Right lobe of liver (tissue), 6 donors: ENCODE data around the gene FXYD7. TPM values are rescaled to one million over a fixed set of nuclear protein-coding genes. Genes with fewer than 3 reads are reported as not detected.

ENCODE experiments used
- ATAC-seq, 4 donors: fragments of 200-7000 bp; cut with Tn5 transposase; one replicate each; pipeline ENCODE4 v1.9.1; 2020; ENCODE audit warnings: mild to moderate bottlenecking in 4 of 4, moderate library complexity in 4 of 4
- DNase-seq, 3 donors: peaks; one replicate each; pipeline ENCODE4 v3.0.0-alpha.2; 2020
- H3K27ac ChIP-seq, 3 donors: fragments of 200-600 bp; one replicate each; pipeline ENCODE4 v1.8.0; 2022
- H3K27me3 ChIP-seq, 2 donors: fragments of 200-600 bp; one replicate each; pipeline ENCODE4 v1.8.0; 2022
- H3K36me3 ChIP-seq, 4 donors: fragments of 200-600 bp; sonication (generic) in 1 of 4; one replicate each; pipeline versions ENCODE4 v1.5.1 to v1.8.0; 2017 to 2022; ENCODE audit warnings: control low read depth in 1 of 4
- H3K4me1 ChIP-seq, 4 donors: fragments of 200-600 bp; sonication (generic) in 1 of 4; one replicate each; pipeline versions ENCODE4 v1.5.1 to v1.8.0; 2017 to 2022; ENCODE audit warnings: control low read depth in 1 of 4
- H3K4me3 ChIP-seq, 3 donors: fragments of 200-600 bp; one replicate each; pipeline ENCODE4 v1.8.0; 2022
- H3K9me3 ChIP-seq, 4 donors: fragments of 200-600 bp; sonication (generic) in 1 of 4; one replicate each; pipeline versions ENCODE4 v1.5.1 to v1.8.0; 2017 to 2022; ENCODE audit warnings: control low read depth in 1 of 4
- POLR2A ChIP-seq: fragments of 450-650 bp; IDR thresholded peaks from one replicate; pipeline ENCODE4 v1.6.1; 2017; ENCODE audit warnings: antibody characterized with exemption, mild to moderate bottlenecking
- WGBS: methylation state at CpG from one replicate; pipeline ENCODE4 v1.1.6; 2018; ENCODE audit warnings: low coverage, low lambda C conversion rate; ENCODE audit not compliant: insufficient coverage; ENCODE audit errors: missing lambda C conversion rate; 5-methylcytosine and 5-hydroxymethylcytosine counted together
- intact Hi-C, 2 donors: fragments of 100-400 bp; cut with DNase I; formaldehyde crosslinking; loops; one replicate each; pipeline versions ENCODE4 v1.11.2 to v1.14.1; 2022
- total RNA-seq, 6 experiments: library from RNA; depleted of rRNA in 2 of 6; stranded (reverse); fragments of >200 nt in 2 of 6; fragmentation: NEBNext Ultra II Directional in 3 of 6; extraction: Animal tissue kit (Norgen Biotek cat#: 25700) in 3 of 6; gene quantifications; one replicate each; pipeline versions ENCODE4 v1.1.0 to v1.2.4, GENCODE V29; 2016 to 2023
- TF ChIP-seq, protein P1 (sequence below), 4 donors: fragments of 200-600 bp in 3 of 4; fragments of 450-650 bp in 1 of 4; IDR thresholded peaks; one replicate each; pipeline versions ENCODE4 v1.5.1 to v1.8.0; 2016 to 2022; ENCODE audit warnings: antibody characterized with exemption in 4 of 4, mild to moderate bottlenecking in 2 of 4
- donor health status: DM: no; HTN: yes; CAD: no.
- donor health status: DM: no; HTN: no; CAD: no.
- donor health status: DM: no; HTN: no; CAD: no.
- donor health status: DM: no; HTN: yes; CAD: no.
- donor health status: DM: no; HTN: yes; CAD: no.

The FXYD7 gene
- total RNA-seq, 6 experiments from 2014 or later, result 0.49 TPM; not detected in 5

DNA sequence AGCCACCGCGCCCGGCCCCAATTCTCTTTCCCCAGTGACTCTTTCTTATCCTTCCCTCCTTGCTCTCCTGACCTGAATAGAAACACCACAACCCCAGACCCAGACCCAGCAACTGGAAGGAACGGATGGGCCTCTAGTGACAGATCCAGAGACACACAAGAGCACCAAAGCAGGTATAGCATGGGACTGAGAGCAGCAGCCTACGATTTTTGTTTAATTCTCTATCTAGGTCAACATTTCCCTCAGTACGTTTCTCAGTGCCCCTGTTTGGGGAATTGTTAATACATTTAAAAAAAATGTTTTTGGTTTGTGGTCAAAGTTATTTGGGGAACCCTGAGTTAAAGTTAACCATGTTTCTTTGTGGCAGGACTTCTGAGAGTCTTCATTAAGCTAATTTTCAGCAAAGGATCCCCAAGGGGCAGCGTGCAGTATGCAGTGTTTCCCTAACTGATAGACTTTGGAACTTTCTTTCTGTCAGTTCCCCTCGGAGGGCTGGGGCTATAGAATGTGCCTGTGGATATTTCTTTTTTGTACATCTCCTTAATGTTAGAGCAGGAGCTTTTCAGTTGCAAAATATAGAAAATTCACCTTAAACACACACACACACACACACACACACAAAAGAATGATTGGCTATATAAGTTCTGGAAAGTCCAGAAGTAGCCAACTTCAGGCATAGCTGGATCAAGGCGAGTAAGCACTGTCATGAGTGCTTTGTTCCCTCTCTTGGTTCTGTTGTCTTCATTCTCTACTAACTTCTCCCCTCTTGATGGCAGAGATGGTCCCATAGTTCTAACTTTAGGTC is 17.8 kb downstream of the FXYD7 start:
- TF ChIP-seq, protein P1, sequence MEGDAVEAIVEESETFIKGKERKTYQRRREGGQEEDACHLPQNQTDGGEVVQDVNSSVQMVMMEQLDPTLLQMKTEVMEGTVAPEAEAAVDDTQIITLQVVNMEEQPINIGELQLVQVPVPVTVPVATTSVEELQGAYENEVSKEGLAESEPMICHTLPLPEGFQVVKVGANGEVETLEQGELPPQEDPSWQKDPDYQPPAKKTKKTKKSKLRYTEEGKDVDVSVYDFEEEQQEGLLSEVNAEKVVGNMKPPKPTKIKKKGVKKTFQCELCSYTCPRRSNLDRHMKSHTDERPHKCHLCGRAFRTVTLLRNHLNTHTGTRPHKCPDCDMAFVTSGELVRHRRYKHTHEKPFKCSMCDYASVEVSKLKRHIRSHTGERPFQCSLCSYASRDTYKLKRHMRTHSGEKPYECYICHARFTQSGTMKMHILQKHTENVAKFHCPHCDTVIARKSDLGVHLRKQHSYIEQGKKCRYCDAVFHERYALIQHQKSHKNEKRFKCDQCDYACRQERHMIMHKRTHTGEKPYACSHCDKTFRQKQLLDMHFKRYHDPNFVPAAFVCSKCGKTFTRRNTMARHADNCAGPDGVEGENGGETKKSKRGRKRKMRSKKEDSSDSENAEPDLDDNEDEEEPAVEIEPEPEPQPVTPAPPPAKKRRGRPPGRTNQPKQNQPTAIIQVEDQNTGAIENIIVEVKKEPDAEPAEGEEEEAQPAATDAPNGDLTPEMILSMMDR (IDR thresholded peaks at IDR 0.05), result no peak
- no peak for TF ChIP-seq POLR2A
- Histone ChIP-seq H3K4me1 (peaks cover 0 to 3% (median 0%) of the 10 kb centered on the region in 4 donors), H3K4me3 (no peak overlapping the region), H3K27me3 (no peaks in the 10 kb centered on the region), H3K9me3 (no peaks in the 10 kb centered on the region), H3K27ac (no peak overlapping the region), H3K36me3 (no peaks in the 10 kb centered on the region)
- ATAC-seq (no peak), DNase-seq (no peak)
- WGBS, result 98% methylated on average over 5 of the region's 9 CpGs
- intact Hi-C loops, result no loop called here

- Histone ChIP-seq H3K27me3 (no peaks in the 10 kb centered on the region), H3K36me3 (no peaks in the 10 kb centered on the region), H3K4me3 (no peak overlapping the region), H3K9me3 (no peaks in the 10 kb centered on the region), H3K27ac (no peak overlapping the region), H3K4me1 (peaks cover 0 to 3% (median 0%) of the 10 kb centered on the region in 4 donors)
- no peak for ATAC-seq
- DNase-seq, result no peak
- TF ChIP-seq, protein P1 (IDR thresholded peaks at IDR 0.05), result no peak
- TF ChIP-seq POLR2A, result no peak
- intact Hi-C loops, result no loop called here
- 75% methylated on average over 1 of the region's 2 CpGs for WGBS
Measured at GRCh38 chr19:35161434-35161743, 18.3 kb downstream of the FXYD7 start.

DNA sequence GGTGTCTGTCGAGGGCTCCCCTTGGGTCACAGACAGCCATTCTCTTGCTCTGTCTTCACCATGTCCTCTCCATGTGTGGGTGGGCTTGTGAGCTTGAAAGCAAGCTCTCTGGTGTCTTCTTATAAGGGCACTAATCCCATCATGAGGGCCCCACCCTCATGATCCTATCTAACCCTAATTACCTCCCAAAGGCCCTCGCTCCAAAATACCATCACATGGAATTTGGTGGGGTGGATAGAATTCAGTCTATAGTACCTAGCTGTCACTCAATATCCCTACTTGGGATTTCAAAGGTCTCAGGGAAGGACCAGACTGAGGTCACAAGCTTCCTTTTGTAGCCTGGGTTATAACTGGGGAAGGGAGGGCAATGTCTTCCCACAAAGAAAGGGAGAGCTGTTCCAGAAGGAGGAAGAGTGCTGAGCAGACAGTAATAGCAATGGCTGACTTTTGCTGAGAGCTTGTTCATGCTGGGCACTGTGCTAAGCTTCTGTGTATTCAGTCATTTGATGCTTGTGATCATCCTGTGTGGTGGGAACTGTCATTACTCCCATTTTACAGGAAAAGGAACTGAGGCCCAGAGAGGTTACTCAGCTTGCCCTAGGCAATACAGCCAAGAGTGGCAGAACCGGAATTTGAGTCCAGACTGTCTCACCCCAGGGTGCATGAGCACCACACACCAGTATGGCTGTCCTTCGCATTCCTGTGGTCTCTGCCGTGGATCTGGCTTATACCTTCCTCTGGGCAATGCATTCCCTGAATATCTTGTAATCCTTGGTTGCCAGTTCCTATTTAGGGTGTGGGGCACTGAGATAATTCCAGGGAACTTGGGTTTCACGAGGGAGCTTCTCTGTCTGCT is 19.6 kb downstream of the FXYD7 start:
- no peak for TF ChIP-seq POLR2A
- TF ChIP-seq, protein P1 (IDR thresholded peaks at IDR 0.05), result no peak
- Histone ChIP-seq H3K4me1 (peaks cover 0 to 3% (median 0%) of the 10 kb centered on the region in 4 donors), H3K9me3 (no peaks in the 10 kb centered on the region), H3K36me3 (no peaks in the 10 kb centered on the region), H3K27ac (no peak overlapping the region), H3K4me3 (no peak overlapping the region), H3K27me3 (no peaks in the 10 kb centered on the region)
- ATAC-seq (no peak), DNase-seq (no peak)
- WGBS, result 96% methylated on average over 5 of the region's 6 CpGs
- intact Hi-C loops, result no loop called here

- WGBS, result 89% methylated on average over 1 of the region's 2 CpGs
- no peaks in the 10 kb centered on the region for H3K27me3 ChIP-seq
- DNase-seq (no peak), ATAC-seq (no peak)
- TF ChIP-seq, protein P1 (IDR thresholded peaks at IDR 0.05), result no peak
- no peak for TF ChIP-seq POLR2A
- intact Hi-C loops, result no loop called here
- H3K9me3 ChIP-seq, result no peaks in the 10 kb centered on the region
- H3K27ac ChIP-seq, result no peak overlapping the region
- H3K4me1 ChIP-seq, result peaks cover 0 to 10% (median 1%) of the 10 kb centered on the region in 4 donors
- H3K4me3 ChIP-seq, result no peak overlapping the region
- H3K36me3 ChIP-seq, result no peaks in the 10 kb centered on the region
Measured at GRCh38 chr19:35164418-35164817, 21.4 kb downstream of the FXYD7 start.
